ENCODE results near the gene ZC3H10. TPM values are rescaled to one million over a fixed set of nuclear protein-coding genes. Genes with fewer than 3 reads are reported as not detected.

The ZC3H10 gene
- total and polyA plus RNA-seq, 4 donors = 1.3 to 5.2 (median 1.9) TPM

DNA sequence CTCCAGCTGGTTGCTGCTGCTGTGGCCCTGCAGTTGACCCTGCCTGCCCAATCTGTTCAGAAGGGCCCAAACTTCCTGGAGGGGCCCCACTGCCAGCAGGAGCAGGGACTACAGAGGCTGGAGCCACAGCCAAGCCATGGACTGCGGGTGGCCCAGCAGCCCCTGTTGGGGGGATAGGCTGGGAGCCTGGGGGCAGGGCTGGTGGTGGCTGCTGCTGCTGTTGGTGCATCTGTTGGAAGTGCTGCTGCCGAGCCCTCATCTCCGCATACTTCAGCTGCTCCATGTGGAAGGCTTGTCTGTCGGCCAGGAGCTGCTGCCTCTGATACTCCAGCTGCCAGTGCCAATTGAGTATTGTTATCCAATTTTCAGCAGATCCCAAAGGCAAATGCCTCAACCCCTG, 47.3 kb downstream of the ZC3H10 start:
- Histone ChIP-seq H3K36me3 (ENCODE audit: control insufficient read depth in 4 of 4, insufficient read depth in 3 of 4, low read depth in 1 of 4, low read length in 3 of 4) (peaks cover 29 to 76% (median 64%) of the 10 kb centered on the region in 4 donors), H3K4me1 (ENCODE audit: control insufficient read depth in 4 of 4, insufficient read depth in 4 of 4, low read length in 3 of 4) (peaks cover 0 to 11% (median 10%) of the 10 kb centered on the region in 4 donors), H3K27ac (ENCODE audit: low read depth in 1 of 2, low read length in 2 of 2) (no peak overlapping the region), H3K9ac (ENCODE audit: low read depth in 1 of 2, low read length in 2 of 2) (no peak overlapping the region), H3K4me3 (ENCODE audit: low read depth in 1 of 3, low read length in 3 of 3) (no peak overlapping the region), H3K9me3 (ENCODE audit: control insufficient read depth in 4 of 4, low read length in 3 of 4) (no peaks in the 10 kb centered on the region), H3K27me3 (ENCODE audit: control insufficient read depth in 4 of 4, insufficient read depth in 4 of 4, low read length in 3 of 4) (no peaks in the 10 kb centered on the region)
- no peak for TF ChIP-seq SP1 (IDR thresholded peaks at IDR 0.05)
- TF ChIP-seq JUND (IDR thresholded peaks at IDR 0.05) = no peak
- no peak for TF ChIP-seq HNF4A (conservative IDR thresholded peaks at IDR 0.05)
- no peak for TF ChIP-seq EGR1 (IDR thresholded peaks at IDR 0.05; ENCODE audit: low read depth in 2 of 2)
- TF ChIP-seq, protein P1, sequence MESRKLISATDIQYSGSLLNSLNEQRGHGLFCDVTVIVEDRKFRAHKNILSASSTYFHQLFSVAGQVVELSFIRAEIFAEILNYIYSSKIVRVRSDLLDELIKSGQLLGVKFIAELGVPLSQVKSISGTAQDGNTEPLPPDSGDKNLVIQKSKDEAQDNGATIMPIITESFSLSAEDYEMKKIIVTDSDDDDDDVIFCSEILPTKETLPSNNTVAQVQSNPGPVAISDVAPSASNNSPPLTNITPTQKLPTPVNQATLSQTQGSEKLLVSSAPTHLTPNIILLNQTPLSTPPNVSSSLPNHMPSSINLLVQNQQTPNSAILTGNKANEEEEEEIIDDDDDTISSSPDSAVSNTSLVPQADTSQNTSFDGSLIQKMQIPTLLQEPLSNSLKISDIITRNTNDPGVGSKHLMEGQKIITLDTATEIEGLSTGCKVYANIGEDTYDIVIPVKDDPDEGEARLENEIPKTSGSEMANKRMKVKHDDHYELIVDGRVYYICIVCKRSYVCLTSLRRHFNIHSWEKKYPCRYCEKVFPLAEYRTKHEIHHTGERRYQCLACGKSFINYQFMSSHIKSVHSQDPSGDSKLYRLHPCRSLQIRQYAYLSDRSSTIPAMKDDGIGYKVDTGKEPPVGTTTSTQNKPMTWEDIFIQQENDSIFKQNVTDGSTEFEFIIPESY (IDR thresholded peaks at IDR 0.05) = no peak
- TF ChIP-seq, protein P2, sequence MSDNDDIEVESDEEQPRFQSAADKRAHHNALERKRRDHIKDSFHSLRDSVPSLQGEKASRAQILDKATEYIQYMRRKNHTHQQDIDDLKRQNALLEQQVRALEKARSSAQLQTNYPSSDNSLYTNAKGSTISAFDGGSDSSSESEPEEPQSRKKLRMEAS (IDR thresholded peaks at IDR 0.05) = no peak
- TF ChIP-seq, protein P3, sequence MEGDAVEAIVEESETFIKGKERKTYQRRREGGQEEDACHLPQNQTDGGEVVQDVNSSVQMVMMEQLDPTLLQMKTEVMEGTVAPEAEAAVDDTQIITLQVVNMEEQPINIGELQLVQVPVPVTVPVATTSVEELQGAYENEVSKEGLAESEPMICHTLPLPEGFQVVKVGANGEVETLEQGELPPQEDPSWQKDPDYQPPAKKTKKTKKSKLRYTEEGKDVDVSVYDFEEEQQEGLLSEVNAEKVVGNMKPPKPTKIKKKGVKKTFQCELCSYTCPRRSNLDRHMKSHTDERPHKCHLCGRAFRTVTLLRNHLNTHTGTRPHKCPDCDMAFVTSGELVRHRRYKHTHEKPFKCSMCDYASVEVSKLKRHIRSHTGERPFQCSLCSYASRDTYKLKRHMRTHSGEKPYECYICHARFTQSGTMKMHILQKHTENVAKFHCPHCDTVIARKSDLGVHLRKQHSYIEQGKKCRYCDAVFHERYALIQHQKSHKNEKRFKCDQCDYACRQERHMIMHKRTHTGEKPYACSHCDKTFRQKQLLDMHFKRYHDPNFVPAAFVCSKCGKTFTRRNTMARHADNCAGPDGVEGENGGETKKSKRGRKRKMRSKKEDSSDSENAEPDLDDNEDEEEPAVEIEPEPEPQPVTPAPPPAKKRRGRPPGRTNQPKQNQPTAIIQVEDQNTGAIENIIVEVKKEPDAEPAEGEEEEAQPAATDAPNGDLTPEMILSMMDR (IDR thresholded peaks at IDR 0.05; ENCODE audit: low read depth, low read length, missing input control) = no peak
- no peak for TF ChIP-seq HNF4G (IDR thresholded peaks at IDR 0.05)
- TF ChIP-seq, protein P4, sequence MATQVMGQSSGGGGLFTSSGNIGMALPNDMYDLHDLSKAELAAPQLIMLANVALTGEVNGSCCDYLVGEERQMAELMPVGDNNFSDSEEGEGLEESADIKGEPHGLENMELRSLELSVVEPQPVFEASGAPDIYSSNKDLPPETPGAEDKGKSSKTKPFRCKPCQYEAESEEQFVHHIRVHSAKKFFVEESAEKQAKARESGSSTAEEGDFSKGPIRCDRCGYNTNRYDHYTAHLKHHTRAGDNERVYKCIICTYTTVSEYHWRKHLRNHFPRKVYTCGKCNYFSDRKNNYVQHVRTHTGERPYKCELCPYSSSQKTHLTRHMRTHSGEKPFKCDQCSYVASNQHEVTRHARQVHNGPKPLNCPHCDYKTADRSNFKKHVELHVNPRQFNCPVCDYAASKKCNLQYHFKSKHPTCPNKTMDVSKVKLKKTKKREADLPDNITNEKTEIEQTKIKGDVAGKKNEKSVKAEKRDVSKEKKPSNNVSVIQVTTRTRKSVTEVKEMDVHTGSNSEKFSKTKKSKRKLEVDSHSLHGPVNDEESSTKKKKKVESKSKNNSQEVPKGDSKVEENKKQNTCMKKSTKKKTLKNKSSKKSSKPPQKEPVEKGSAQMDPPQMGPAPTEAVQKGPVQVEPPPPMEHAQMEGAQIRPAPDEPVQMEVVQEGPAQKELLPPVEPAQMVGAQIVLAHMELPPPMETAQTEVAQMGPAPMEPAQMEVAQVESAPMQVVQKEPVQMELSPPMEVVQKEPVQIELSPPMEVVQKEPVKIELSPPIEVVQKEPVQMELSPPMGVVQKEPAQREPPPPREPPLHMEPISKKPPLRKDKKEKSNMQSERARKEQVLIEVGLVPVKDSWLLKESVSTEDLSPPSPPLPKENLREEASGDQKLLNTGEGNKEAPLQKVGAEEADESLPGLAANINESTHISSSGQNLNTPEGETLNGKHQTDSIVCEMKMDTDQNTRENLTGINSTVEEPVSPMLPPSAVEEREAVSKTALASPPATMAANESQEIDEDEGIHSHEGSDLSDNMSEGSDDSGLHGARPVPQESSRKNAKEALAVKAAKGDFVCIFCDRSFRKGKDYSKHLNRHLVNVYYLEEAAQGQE (IDR thresholded peaks at IDR 0.05) = no peak
- DNase-seq (ENCODE audit: low spot score) = no peak
- 92% methylated on average over 4 of the region's 4 CpGs for WGBS

DNA sequence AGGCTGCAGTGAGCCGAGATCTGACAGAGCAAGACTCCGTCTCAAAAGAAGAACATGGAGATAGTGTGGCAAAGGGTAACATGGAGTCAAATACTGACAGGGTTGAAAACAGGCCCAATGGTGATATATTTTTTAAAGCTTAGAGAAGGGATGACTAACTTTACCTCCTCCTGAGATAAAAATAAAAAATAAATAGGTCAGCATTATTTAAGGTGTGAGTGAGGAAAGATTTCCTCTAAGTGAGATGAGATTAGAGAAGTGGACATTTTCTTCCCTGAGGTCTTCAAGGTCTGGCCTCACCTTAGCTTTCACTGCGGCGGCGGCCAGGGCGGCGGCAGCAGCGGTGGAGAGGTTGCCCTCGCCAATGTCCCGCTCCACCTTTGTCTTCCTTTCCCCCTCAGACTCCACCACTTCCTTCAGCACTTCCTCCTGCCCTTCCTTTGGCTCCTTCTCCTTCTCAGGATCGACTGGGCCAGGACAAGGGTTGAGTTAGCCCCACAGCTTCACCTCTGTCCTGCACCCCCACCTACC, 51.2 kb downstream of the ZC3H10 start:
- H3K4me1 ChIP-seq (ENCODE audit: control insufficient read depth in 4 of 4, insufficient read depth in 4 of 4, low read length in 3 of 4) = no peaks in the 10 kb centered on the region
- H3K27me3 ChIP-seq (ENCODE audit: control insufficient read depth in 4 of 4, insufficient read depth in 4 of 4, low read length in 3 of 4) = no peaks in the 10 kb centered on the region
- no peak overlapping the region for H3K27ac ChIP-seq (ENCODE audit: low read depth in 1 of 2, low read length in 2 of 2)
- 87% methylated on average over 11 of the region's 11 CpGs for WGBS
- H3K9ac ChIP-seq (ENCODE audit: low read depth in 1 of 2, low read length in 2 of 2) = no peak overlapping the region
- no peaks in the 10 kb centered on the region for H3K9me3 ChIP-seq (ENCODE audit: control insufficient read depth in 4 of 4, low read length in 3 of 4)
- peaks cover 16 to 77% (median 60%) of the 10 kb centered on the region in 4 donors for H3K36me3 ChIP-seq (ENCODE audit: control insufficient read depth in 4 of 4, insufficient read depth in 3 of 4, low read depth in 1 of 4, low read length in 3 of 4)
- DNase-seq (ENCODE audit: low spot score) = no peak
- no peak overlapping the region for H3K4me3 ChIP-seq (ENCODE audit: low read depth in 1 of 3, low read length in 3 of 3)
- TF ChIP-seq TAF1 (conservative IDR thresholded peaks at IDR 0.05) = no peak
- no peak for TF ChIP-seq EGR1 (IDR thresholded peaks at IDR 0.05; ENCODE audit: low read depth in 2 of 2)
- TF ChIP-seq FOXA1 (IDR thresholded peaks at IDR 0.05) = no peak
- TF ChIP-seq, protein P2 (IDR thresholded peaks at IDR 0.05) = no peak
- TF ChIP-seq SP1 (IDR thresholded peaks at IDR 0.05) = no peak
- no peak for TF ChIP-seq HNF4G (IDR thresholded peaks at IDR 0.05)
- no peak for TF ChIP-seq JUND (IDR thresholded peaks at IDR 0.05)
- TF ChIP-seq, protein P1 (IDR thresholded peaks at IDR 0.05) = no peak
- TF ChIP-seq GABPA (IDR thresholded peaks at IDR 0.05 in 1 of 2, conservative IDR thresholded peaks at IDR 0.05 in 1 of 2) = no peak
- no peak for TF ChIP-seq FOXA2 (IDR thresholded peaks at IDR 0.05)
- TF ChIP-seq, protein P4 (IDR thresholded peaks at IDR 0.05) = no peak
- TF ChIP-seq, protein P3 (IDR thresholded peaks at IDR 0.05; ENCODE audit: low read depth, low read length, missing input control) = no peak

All from liver (tissue), 9 donors.